Measurements from ENCODE around the gene RAD9B. TPM values are rescaled to one million over a fixed set of nuclear protein-coding genes. Genes with fewer than 3 reads are reported as not detected.
A peak's percentile ranks its signal among the peaks of the same experiment; 100 is the strongest.
"Not testable (repeated sequence)": the region's sequence is repeated elsewhere in the genome, so short reads cannot be mapped to it uniquely, and the experiment has no call there.

The RAD9B gene
- under 1 TPM; 0.16 to 0.28 (median 0.22) TPM for total RNA-seq
- polyA plus RNA-seq = under 1 TPM in 1 of 2 donors, not detected in 1; 0.26 TPM

DNA sequence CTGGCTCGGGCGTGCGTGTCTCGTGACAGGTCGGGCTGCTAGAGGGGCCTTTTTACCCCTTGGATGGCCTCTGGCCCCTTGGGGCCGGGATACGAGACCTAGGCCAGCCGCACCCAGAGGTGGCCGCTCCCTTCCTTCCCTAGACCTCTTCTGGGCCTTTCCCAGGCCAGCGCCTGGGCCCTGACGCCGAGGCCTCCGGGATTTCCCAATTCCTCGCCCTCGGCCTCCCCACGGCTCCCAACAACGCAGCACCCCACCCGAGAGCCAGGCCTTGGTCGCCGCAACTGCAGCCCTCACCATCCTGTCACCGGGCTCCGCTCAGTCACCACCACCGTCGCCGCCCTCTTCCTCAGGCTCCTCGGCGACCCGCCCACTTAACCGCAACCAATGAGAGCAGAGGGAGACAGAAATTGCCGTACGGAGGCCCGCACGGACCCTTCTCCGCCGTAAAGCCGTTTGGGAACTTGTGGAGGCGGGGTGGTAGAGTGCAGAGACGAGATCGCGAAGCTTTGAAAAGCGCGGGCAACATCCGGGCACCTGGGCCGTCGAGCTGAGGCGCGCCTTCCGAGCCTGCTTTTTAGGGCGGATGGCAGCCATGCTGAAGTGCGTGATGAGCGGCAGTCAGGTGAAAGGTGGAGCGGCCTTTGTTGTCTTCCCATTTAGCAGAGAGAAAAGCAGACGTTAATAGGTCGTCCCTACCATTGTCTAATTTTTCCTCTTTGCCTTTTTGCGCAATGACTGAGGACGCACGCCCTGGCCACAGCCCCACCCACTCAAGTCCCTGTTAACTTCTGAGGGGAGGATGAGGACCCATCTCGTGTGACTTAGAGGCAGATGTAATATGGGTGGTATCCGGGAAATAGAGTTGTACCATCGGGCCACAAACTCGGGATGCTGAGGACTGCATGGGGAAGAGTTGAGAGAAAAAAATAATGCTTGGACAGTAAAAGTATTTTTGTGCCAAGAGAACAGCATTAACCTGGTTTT is at the start of gene RAD9B, which contains the start of gene VPS29:
Gene RAD9B (plus strand): TSS at position 580 of the 987 bp plus-strand sequence. CDS start 7 bp downstream, at position 587.
Gene VPS29 (minus strand): TSS at position 360 of the 987 bp plus-strand sequence. CDS start 60 bp downstream, at position 300.
- peak; percentile 97 to 99 (median 98) for ATAC-seq
- intact Hi-C loops (cut with DNase I) = no loop called here
- Histone ChIP-seq H3K27me3 (no peaks in the 10 kb centered on the region), H3K4me3 (peak within 1 kb of the TSS; percentile 87 to 98 (median 90)), H3K4me1 (peaks cover 0 to 22% (median 6%) of the 10 kb centered on the region in 3 donors), H3K36me3 (no peaks in the 10 kb centered on the region), H3K27ac (peak within 1 kb of the TSS; percentile 68 to 94 (median 80)), H3K9me3 (no peaks in the 10 kb centered on the region)
- WGBS, 2 donors = 7 to 9% methylated on average over 61 of the region's 61 CpGs
- peak; percentile 59 for FAIRE-seq
- DNase-seq = peak; percentile 95 to 98 (median 97)
- TF ChIP-seq, protein P1, sequence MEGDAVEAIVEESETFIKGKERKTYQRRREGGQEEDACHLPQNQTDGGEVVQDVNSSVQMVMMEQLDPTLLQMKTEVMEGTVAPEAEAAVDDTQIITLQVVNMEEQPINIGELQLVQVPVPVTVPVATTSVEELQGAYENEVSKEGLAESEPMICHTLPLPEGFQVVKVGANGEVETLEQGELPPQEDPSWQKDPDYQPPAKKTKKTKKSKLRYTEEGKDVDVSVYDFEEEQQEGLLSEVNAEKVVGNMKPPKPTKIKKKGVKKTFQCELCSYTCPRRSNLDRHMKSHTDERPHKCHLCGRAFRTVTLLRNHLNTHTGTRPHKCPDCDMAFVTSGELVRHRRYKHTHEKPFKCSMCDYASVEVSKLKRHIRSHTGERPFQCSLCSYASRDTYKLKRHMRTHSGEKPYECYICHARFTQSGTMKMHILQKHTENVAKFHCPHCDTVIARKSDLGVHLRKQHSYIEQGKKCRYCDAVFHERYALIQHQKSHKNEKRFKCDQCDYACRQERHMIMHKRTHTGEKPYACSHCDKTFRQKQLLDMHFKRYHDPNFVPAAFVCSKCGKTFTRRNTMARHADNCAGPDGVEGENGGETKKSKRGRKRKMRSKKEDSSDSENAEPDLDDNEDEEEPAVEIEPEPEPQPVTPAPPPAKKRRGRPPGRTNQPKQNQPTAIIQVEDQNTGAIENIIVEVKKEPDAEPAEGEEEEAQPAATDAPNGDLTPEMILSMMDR (IDR thresholded peaks at IDR 0.05) = no peak

DNA sequence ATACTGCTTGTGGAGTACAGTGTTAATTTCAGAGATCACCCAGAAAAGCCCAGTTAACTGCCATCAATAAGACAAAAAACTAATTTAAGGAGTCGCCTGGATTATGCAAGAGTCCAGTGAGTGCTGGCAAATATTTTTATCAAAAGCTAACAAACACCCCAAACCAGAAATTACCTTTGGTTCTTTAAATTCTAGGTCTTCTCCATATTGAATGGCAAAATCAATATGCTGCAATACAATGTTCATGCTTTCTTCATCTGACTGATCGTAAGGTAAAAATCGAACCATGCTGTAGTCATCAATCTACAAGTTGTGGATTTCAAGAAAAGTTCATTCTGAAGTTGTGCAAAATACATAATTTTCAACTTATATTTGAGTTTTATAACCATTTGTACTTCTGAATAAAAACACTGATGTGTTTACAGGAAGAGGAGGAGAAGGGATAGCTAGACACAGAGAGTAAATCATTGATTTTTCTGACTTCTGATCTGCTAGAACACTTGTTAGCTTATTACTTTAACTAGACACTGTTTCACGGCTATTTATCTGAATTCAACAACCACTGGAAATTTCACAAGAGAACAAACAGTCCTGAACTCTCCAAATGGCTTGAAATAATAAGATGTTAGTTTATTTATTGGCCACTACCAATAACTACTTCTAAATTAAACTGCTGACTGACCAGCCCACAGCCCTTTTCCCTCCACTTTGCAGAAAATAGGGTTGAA is 48.4 kb upstream of the RAD9B start:
- no peak for FAIRE-seq
- no peaks in the 10 kb centered on the region for H3K9me3 ChIP-seq
- H3K4me3 ChIP-seq = no peak overlapping the region
- no peaks in the 10 kb centered on the region for H3K27me3 ChIP-seq
- no peak for DNase-seq
- TF ChIP-seq, protein P1 (IDR thresholded peaks at IDR 0.05) = no peak
- 64 to 71% methylated on average over 4 of the region's 4 CpGs for WGBS, 2 donors
- no peak overlapping the region for H3K27ac ChIP-seq
- H3K4me1 ChIP-seq = no peaks in the 10 kb centered on the region
- intact Hi-C loops (cut with DNase I) = no loop called here
- ATAC-seq = no peak
- peaks cover 0 to 19% (median 0%) of the 10 kb centered on the region in 3 donors for H3K36me3 ChIP-seq

DNA sequence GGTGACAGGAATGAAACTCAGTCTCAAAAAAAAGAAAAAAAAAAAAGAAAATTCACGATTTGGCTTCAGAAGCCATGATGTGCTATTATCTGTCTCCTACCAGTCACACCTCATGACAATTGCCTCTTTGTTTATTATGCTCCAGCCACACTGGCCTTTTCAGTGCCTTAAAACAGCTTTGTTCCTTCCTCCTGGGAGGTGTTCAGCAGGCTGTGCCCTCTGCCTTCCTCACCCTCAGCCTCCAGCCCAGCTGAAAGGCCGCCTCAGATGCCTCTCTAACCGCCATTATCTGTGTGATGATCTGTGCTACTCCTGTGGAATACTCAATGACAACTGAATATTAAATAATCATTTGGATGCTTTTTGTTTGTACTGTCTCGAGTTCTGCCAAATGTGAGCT is 43.4 kb upstream of the RAD9B start:
- peaks cover 0 to 9% (median 0%) of the 10 kb centered on the region in 3 donors for H3K36me3 ChIP-seq
- no peak for FAIRE-seq
- no peak for ATAC-seq
- no peaks in the 10 kb centered on the region for H3K9me3 ChIP-seq
- intact Hi-C loops (cut with DNase I) = no loop called here
- 83 to 91% methylated on average over 4 of the region's 4 CpGs for WGBS, 2 donors
- TF ChIP-seq, protein P1 (IDR thresholded peaks at IDR 0.05) = no peak
- no peak overlapping the region for H3K27ac ChIP-seq
- no peaks in the 10 kb centered on the region for H3K4me1 ChIP-seq
- no peak for DNase-seq
- no peaks in the 10 kb centered on the region for H3K27me3 ChIP-seq
- no peak overlapping the region for H3K4me3 ChIP-seq

DNA sequence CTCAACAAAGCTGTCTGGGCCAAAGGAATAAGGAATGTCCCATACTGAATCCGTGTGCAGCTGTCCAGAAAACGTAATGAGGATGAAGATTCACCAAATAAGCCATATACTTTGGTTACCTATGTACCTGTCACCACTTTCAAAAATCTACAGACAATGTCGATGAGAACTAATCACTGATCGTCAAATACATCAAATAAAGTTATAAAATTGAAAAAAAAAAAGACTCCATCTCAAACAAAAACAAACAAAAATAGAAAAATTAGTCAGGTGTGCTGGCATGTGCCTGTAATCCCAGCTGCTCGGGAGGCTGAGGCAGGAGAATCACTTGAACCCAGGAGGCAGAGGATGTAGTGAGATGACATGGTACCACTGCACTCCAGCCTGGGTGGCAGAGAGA is 40.9 kb upstream of the RAD9B start:
- H3K36me3 ChIP-seq; H3K9me3 ChIP-seq; ATAC-seq; intact Hi-C loops (cut with DNase I); H3K4me1 ChIP-seq; DNase-seq; H3K4me3 ChIP-seq; H3K27me3 ChIP-seq; H3K27ac ChIP-seq; FAIRE-seq: not testable (repeated sequence)
- 83 to 88% methylated on average over 5 of the region's 5 CpGs for WGBS, 2 donors

DNA sequence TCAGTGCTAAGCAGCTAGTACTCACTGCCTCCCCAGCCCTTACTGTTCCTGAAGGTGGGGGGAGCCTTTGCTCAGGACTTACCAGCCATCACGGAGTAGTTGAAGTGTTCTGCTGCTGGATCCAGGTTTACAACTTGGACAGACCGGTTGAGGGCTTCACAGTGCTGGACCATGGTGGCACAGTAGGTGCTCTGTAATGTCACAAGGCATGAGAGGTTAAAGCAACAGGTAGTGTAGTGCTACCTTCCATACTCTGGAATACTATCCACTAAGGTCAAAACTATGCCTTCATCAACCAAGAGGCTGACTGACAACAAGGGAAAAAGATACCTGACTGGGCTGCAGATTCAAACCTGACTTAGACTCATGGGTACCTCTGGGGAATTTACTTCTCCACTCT is 37.1 kb upstream of the RAD9B start:
- DNase-seq (no peak), ATAC-seq (no peak), FAIRE-seq (no peak)
- intact Hi-C loops (cut with DNase I) = no loop called here
- TF ChIP-seq, protein P1 (IDR thresholded peaks at IDR 0.05) = no peak
- no peak overlapping the region for H3K4me3 ChIP-seq
- no peak overlapping the region for H3K27ac ChIP-seq
- no peaks in the 10 kb centered on the region for H3K36me3 ChIP-seq
- H3K9me3 ChIP-seq = no peaks in the 10 kb centered on the region
- H3K4me1 ChIP-seq = peaks cover 7 to 11% (median 7%) of the 10 kb centered on the region in 3 donors
- H3K27me3 ChIP-seq = no peaks in the 10 kb centered on the region
- WGBS, 2 donors = 86 to 100% methylated on average over 2 of the region's 2 CpGs

DNA sequence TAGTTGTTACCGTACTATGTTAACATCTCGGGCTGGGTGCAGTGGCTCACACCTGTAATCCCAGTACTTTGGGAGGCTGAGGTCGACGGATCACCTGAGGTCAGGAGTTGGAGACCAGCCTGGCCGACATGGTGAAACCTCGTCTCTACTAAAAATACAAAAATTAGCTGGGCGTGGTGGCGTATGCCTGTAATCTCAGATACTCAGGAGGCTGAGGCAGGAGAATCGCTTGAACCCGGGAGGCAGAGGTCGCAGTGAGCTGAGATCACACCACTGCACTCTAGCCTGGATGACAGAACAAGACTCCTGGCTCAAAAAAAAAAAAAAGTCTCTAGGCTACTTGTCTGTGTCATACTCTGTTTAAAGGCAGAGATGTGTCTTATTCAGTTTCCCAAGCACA is 36.4 kb upstream of the RAD9B start:
- H3K4me3 ChIP-seq; H3K36me3 ChIP-seq; ATAC-seq; H3K9me3 ChIP-seq; DNase-seq; H3K27ac ChIP-seq; H3K27me3 ChIP-seq; FAIRE-seq; intact Hi-C loops (cut with DNase I): not testable (repeated sequence)
- WGBS, 2 donors = 82 to 89% methylated on average over 11 of the region's 11 CpGs
- H3K4me1 ChIP-seq = peaks cover 7 to 11% (median 7%) of the 10 kb centered on the region in 3 donors

Measured in pancreas (tissue), 10 donors.